ENCODE results near the gene OR2T11.
"Not testable (repeated sequence)": the region's sequence is repeated elsewhere in the genome, so short reads cannot be mapped to it uniquely, and the experiment has no call there.

OR2T11 gene

GRCh38 chr1:248576260-248576980, 58.5 kb downstream of the OR2T11 start:
- no peak overlapping the region for H3K4me3 ChIP-seq (ENCODE audit: low read depth, low read length)
- DNase-seq (ENCODE audit: low read depth), result no peak
- TF ChIP-seq, protein P1, sequence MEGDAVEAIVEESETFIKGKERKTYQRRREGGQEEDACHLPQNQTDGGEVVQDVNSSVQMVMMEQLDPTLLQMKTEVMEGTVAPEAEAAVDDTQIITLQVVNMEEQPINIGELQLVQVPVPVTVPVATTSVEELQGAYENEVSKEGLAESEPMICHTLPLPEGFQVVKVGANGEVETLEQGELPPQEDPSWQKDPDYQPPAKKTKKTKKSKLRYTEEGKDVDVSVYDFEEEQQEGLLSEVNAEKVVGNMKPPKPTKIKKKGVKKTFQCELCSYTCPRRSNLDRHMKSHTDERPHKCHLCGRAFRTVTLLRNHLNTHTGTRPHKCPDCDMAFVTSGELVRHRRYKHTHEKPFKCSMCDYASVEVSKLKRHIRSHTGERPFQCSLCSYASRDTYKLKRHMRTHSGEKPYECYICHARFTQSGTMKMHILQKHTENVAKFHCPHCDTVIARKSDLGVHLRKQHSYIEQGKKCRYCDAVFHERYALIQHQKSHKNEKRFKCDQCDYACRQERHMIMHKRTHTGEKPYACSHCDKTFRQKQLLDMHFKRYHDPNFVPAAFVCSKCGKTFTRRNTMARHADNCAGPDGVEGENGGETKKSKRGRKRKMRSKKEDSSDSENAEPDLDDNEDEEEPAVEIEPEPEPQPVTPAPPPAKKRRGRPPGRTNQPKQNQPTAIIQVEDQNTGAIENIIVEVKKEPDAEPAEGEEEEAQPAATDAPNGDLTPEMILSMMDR (IDR thresholded peaks at IDR 0.05; ENCODE audit: low read depth, low read length, missing control alignments), result no peak
- in situ Hi-C loops (cut with HindIII; ENCODE audit: low sequenced_read_pairs), result no loop called here

- in situ Hi-C loops (cut with HindIII; ENCODE audit: low sequenced_read_pairs); H3K4me3 ChIP-seq (ENCODE audit: low read depth, low read length); DNase-seq (ENCODE audit: low read depth): not testable (repeated sequence)
These were observed 60.2 kb downstream of the OR2T11 start, which contains the start of gene OR2T34 for GRCh38 chr1:248574657-248575056. TSS of gene OR2T34 (minus strand) at chr1:248574757. CDS start at chr1:248574757, 0 bp downstream.

DNA sequence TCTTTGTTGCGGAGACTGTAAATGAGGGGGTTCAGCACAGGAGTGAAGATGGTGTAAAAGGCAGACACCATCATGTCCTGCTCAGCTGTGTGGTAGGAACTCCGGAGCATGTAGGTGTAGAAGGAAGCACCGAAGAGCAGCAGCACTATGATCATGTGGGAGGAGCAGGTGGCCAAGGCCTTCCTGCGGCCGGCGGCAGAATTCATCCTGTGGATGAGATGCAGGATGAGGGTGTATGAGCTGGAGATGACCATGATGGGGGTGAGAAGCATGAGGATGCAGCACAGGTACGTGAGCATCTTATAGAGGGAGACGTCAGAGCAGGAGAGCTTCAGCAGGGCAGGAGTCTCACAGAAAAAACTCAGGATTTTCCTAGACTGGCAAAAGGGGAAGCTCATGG, 61.0 kb downstream of the OR2T11 start:
- in situ Hi-C loops (cut with HindIII; ENCODE audit: low sequenced_read_pairs); DNase-seq (ENCODE audit: low read depth); H3K4me3 ChIP-seq (ENCODE audit: low read depth, low read length): not testable (repeated sequence)

All from astrocyte of the cerebellum (primary cell).